Adrenal gland (tissue), 5 donors: ENCODE data around the gene MGME1.

Experiments
- POLR2A ChIP-seq, 2 donors: fragments of 450-650 bp; IDR thresholded peaks; one replicate each; pipeline ENCODE4 v1.6.1; 2017; ENCODE audit warnings: antibody characterized with exemption in 2 of 2, mild to moderate bottlenecking in 2 of 2, moderate library complexity in 1 of 2
- TF ChIP-seq, protein P1 (sequence below), 6 experiments: fragments of 450-650 bp in 4 of 6; fragments of 200-600 bp in 2 of 6; sonication (generic) in 1 of 6; IDR thresholded peaks; 1 replicate in 5 of 6; 2 replicates in 1 of 6; pipeline versions ENCODE4 v1.5.1 to v1.8.0; 2016 to 2021; ENCODE audit warnings: antibody characterized with exemption in 6 of 6, mild to moderate bottlenecking in 2 of 6, moderate library complexity in 1 of 6
- donor health status: DM: no; HTN: no; CAD: no.

- TF ChIP-seq POLR2A (IDR thresholded peaks at IDR 0.05) = no peak
- TF ChIP-seq, protein P1, sequence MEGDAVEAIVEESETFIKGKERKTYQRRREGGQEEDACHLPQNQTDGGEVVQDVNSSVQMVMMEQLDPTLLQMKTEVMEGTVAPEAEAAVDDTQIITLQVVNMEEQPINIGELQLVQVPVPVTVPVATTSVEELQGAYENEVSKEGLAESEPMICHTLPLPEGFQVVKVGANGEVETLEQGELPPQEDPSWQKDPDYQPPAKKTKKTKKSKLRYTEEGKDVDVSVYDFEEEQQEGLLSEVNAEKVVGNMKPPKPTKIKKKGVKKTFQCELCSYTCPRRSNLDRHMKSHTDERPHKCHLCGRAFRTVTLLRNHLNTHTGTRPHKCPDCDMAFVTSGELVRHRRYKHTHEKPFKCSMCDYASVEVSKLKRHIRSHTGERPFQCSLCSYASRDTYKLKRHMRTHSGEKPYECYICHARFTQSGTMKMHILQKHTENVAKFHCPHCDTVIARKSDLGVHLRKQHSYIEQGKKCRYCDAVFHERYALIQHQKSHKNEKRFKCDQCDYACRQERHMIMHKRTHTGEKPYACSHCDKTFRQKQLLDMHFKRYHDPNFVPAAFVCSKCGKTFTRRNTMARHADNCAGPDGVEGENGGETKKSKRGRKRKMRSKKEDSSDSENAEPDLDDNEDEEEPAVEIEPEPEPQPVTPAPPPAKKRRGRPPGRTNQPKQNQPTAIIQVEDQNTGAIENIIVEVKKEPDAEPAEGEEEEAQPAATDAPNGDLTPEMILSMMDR (IDR thresholded peaks at IDR 0.05) = no peak
These were observed 52.1 kb downstream of the MGME1 start for GRCh38 chr20:18020931-18021330.
